Lower leg skin (tissue), 4 donors: Measurements from ENCODE around the gene ACYP1. TPM values are rescaled to one million over a fixed set of nuclear protein-coding genes. Genes with fewer than 3 reads are reported as not detected.

ENCODE experiments used
- DNase-seq, 2 donors: peaks; one replicate each; pipeline ENCODE4 v3.0.0-alpha.2; 2019; ENCODE audit warnings: low spot score in 2 of 2
- H3K4me3 ChIP-seq: fragments of 200-600 bp; sonication (generic); 2 replicates; pipeline ENCODE4 v1.5.1; 2017; ENCODE audit warnings: mild to moderate bottlenecking, low read depth; ENCODE audit not compliant: poor library complexity, severe bottlenecking
- CTCF ChIP-seq, 3 donors: fragments of 450-650 bp; IDR thresholded peaks; one replicate each; pipeline ENCODE4 v1.5.1; 2016; ENCODE audit warnings: antibody characterized with exemption in 3 of 3, mild to moderate bottlenecking in 3 of 3, moderate library complexity in 2 of 3
- POLR2A ChIP-seq, 2 donors: fragments of 450-650 bp; IDR thresholded peaks; one replicate each; pipeline ENCODE4 v1.6.1; 2016 to 2017; ENCODE audit warnings: antibody characterized with exemption in 2 of 2, mild to moderate bottlenecking in 1 of 2, moderate library complexity in 1 of 2
- WGBS, 2 donors: methylation state at CpG; one replicate each; pipeline ENCODE4 v1.1.5; 2018; 5-methylcytosine and 5-hydroxymethylcytosine counted together
- intact Hi-C: fragments of 100-400 bp; cut with DNase I; formaldehyde crosslinking; loops from one replicate; pipeline ENCODE4 v1.15.0; 2023; ENCODE audit warnings: low total_unique reads
- total RNA-seq, 4 donors: library from RNA; depleted of rRNA; stranded (reverse); fragments of >200 nt; gene quantifications; one replicate each; pipeline ENCODE4 v1.1.0, GENCODE V29; 2016

Gene ACYP1
- total RNA-seq, 4 donors from 2014 or later, result 12.7 to 23.8 (median 20.3) TPM

- intact Hi-C loops, result no loop called here
- no peak overlapping the region for H3K4me3 ChIP-seq
- WGBS, 2 donors, result 92 to 97% methylated on average over 4 of the region's 4 CpGs
- DNase-seq, result no peak
- TF ChIP-seq CTCF (IDR thresholded peaks at IDR 0.05) (no peak), POLR2A (IDR thresholded peaks at IDR 0.05) (no peak)
Observed at GRCh38 chr14:75010472-75011093, 53.2 kb downstream of the ACYP1 start.

- H3K4me3 ChIP-seq, result no peak overlapping the region
- 63 to 82% methylated on average over 4 of the region's 4 CpGs for WGBS, 2 donors
- DNase-seq, result no peak
- TF ChIP-seq POLR2A (IDR thresholded peaks at IDR 0.05) (no peak), CTCF (IDR thresholded peaks at IDR 0.05) (no peak)
- intact Hi-C loops, result no loop called here
Observed at GRCh38 chr14:75009176-75009575, 54.6 kb downstream of the ACYP1 start.

GRCh38 chr14:75005357-75005756 is 58.5 kb downstream of the ACYP1 start:
- WGBS, 2 donors, result 70 to 79% methylated on average over 3 of the region's 3 CpGs
- H3K4me3 ChIP-seq, result no peak overlapping the region
- DNase-seq, result no peak
- no peak for TF ChIP-seq POLR2A (IDR thresholded peaks at IDR 0.05)
- intact Hi-C loops, result no loop called here

GRCh38 chr14:75003250-75004027 is 60.4 kb downstream of the ACYP1 start:
- 10 to 12% methylated on average over 18 of the region's 18 CpGs for WGBS, 2 donors
- H3K4me3 ChIP-seq, result peak overlapping the region; percentile 81
- no peak for DNase-seq
- TF ChIP-seq POLR2A (IDR thresholded peaks at IDR 0.05) (no peak), CTCF (IDR thresholded peaks at IDR 0.05) (no peak)
- intact Hi-C loops, result no loop called here

Other genes with a start within 250 kb of the ACYP1 start
- under 1 TPM in 2 of 4 donors, not detected in 2; 0.10 to 0.42 TPM for gene PROX2, start 187.9 kb downstream of the ACYP1 start, total RNA-seq
- gene DLST, start 182.1 kb downstream of the ACYP1 start, total RNA-seq, result 100 to 1,000 TPM in 1 of 4 donors, 10 to 100 TPM in 3; 65.0 to 126 (median 73.8) TPM
- gene RPS6KL1, start 140.8 kb downstream of the ACYP1 start, total RNA-seq, result 1 to 10 TPM in 2 of 4 donors, under 1 TPM in 2; 0.38 to 3.7 (median 2.1) TPM
- 10 to 100 TPM in 3 of 4 donors, 1 to 10 TPM in 1; 9.8 to 22.3 (median 14.0) TPM for gene PGF, start 108.4 kb downstream of the ACYP1 start, total RNA-seq
- 10 to 100 TPM; 37.0 to 45.6 (median 37.9) TPM for gene EIF2B2, start 61.1 kb downstream of the ACYP1 start, total RNA-seq
- 10 to 100 TPM; 16.9 to 20.9 (median 19.5) TPM for gene MLH3, start 12.6 kb downstream of the ACYP1 start, total RNA-seq
- 1 to 10 TPM in 3 of 4 donors, under 1 TPM in 1; 0.76 to 8.7 (median 3.8) TPM for gene ZC2HC1C, start 5.6 kb upstream of the ACYP1 start, total RNA-seq
- gene NEK9, start 63.0 kb upstream of the ACYP1 start, total RNA-seq, result 10 to 100 TPM; 28.7 to 73.9 (median 59.4) TPM
- 100 to 1,000 TPM; 144 to 208 (median 184) TPM for gene TMED10, start 112.6 kb upstream of the ACYP1 start, total RNA-seq
- gene FOS, start 214.8 kb upstream of the ACYP1 start, total RNA-seq, result 100 to 1,000 TPM; 154 to 448 (median 330) TPM